ENCODE data around the gene WFIKKN2.
A peak's percentile ranks its signal among the peaks of the same experiment; 100 is the strongest.

WFIKKN2 gene

GRCh38 chr17:50833510-50834428 lies 1.6 kb upstream of the WFIKKN2 start:
- DNase-seq (ENCODE audit: low read depth in 2 of 2) = no peak

GRCh38 chr17:50834429-50835300 lies 721 bp upstream of the WFIKKN2 start:
- DNase-seq (ENCODE audit: low read depth in 2 of 2) = no peak

DNA sequence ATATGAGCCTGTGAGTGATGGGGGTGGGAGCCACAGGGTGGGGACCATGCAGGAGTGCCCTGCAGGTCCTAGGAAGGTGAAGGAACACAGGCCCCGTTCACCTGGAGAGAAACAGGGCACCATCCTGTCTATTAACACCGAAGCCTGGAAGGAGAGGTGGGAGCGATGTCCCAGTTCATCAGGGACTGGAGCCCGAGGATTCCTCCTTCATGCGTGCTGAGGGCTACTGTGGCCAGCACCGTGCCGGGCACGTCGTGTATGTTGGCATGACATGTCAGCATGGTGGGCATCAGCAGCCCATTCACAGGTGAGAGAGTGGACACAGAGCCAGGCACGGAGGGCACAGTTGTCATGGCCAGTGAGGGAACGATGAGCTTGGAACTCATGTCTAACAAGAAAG lies 1.4 kb downstream of the WFIKKN2 start:
- no peak for DNase-seq (ENCODE audit: low read depth in 2 of 2)

DNA sequence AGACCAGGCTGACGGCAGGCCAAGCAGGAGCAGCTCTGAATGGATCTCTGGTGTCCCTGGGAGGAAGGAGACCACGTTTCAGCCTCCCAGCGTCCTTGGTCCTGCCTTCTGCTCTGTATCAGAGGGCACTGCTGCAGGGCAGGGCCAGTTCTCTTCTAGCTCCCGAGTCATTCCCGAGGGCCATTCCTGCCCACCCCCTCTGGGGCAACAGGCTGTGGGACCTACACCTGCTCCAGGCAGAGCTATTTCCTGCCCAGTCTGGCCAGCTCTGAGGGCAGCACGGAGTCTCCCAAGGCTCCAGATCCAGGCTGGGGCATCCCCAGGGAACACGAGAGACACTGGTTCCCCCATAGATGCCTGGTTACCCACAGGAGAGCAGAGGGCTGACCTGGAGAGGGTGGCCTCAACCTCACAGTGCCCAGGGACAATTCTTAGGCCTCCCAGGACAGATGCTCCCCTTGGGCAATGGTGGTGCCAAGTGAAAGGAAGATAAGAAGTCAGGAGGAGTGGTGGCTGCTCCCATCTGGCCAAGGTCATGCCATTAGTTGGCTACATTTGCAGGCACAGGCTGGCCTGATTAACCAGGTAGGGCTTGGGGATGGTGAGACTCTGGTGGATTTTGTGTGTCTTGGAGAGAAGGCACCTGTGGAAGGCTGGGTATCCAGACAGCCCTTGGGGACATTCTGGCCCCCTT lies 2.0 kb downstream of the WFIKKN2 start:
- DNase-seq (ENCODE audit: low read depth in 2 of 2) = no peak

- no peak for DNase-seq (ENCODE audit: low read depth in 2 of 2)
Observed at GRCh38 chr17:50837980-50838954, 2.9 kb downstream of the WFIKKN2 start.

- DNase-seq (ENCODE audit: low read depth in 2 of 2) = no peak
Observed at GRCh38 chr17:50839591-50840310, 4.4 kb downstream of the WFIKKN2 start.

GRCh38 chr17:50840311-50840851 lies 5.0 kb downstream of the WFIKKN2 start:
- no peak for DNase-seq (ENCODE audit: low read depth in 2 of 2)

- no peak for DNase-seq (ENCODE audit: low read depth in 2 of 2)
Observed at GRCh38 chr17:50841277-50841948, 6.0 kb downstream of the WFIKKN2 start.

- peak in 1 of 2 donors; percentile 18 for DNase-seq (ENCODE audit: low read depth in 2 of 2)
Observed at GRCh38 chr17:50841949-50842354, 6.6 kb downstream of the WFIKKN2 start.

- no peak for DNase-seq (ENCODE audit: low read depth in 2 of 2)
Observed at GRCh38 chr17:50842506-50843149, 7.2 kb downstream of the WFIKKN2 start.

DNA sequence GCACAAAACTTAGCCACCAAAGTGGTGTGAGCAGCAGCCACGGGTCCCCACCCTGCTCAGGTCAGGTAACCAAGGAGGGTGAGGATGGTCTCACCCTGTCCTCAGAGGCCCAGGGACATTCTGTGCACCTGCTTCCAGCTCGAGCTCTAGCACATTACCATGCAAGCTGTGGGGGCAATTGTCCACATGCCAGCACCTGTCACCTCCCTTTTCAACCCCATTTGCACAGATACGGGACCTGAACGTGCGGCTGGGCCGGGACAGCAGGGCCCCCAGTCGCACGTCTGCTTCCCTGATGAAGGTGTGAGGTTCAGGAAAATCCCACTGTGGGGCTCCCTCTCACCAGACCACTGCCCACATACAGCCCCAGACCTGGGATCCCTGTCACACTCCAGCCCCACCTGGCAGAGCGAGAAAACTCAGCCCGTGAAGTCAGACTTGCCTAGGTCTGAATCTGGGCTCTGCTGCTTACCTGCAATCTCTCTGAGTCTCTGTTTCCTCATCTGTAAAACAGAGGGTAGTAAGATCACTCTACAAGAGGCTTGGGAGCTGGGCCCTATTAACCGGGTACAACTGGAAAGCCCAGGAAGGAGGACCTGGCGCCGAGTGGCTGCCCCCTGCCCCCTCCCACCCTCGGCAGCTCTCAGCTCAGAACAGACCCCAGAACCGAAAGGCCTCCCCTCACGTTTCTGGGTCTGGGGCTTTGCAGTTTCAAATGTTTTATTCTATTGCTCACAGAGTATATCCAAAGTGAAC lies 7.9 kb downstream of the WFIKKN2 start:
- no peak for DNase-seq (ENCODE audit: low read depth in 2 of 2)

- DNase-seq (ENCODE audit: low read depth in 2 of 2) = no peak
Observed at GRCh38 chr17:50844117-50844700, 8.8 kb downstream of the WFIKKN2 start.

GRCh38 chr17:50845240-50846147 lies 10.1 kb downstream of the WFIKKN2 start:
- no peak for DNase-seq (ENCODE audit: low read depth in 2 of 2)

GRCh38 chr17:50847566-50847965 lies 12.2 kb downstream of the WFIKKN2 start:
- no peak for DNase-seq (ENCODE audit: low read depth in 2 of 2)

DNA sequence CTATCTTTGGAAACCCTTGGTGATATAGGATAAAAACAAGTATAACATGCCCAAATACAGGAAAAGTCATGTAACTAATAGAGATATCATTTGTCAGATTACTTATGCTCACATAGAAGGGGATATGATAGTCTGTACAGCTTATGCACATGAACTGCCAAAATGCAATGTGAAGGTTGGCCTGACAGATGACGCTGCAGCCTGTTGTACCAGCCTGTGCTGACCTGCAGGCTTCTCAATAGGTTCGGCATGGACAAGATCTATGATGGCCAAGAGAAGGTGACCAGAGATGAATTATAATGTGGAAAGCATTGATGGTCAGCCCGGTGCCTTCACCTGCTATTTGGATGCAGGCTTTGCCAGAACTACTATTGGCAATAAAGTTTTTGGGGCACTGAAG lies 12.7 kb downstream of the WFIKKN2 start:
- no peak for DNase-seq (ENCODE audit: low read depth in 2 of 2)

DNA sequence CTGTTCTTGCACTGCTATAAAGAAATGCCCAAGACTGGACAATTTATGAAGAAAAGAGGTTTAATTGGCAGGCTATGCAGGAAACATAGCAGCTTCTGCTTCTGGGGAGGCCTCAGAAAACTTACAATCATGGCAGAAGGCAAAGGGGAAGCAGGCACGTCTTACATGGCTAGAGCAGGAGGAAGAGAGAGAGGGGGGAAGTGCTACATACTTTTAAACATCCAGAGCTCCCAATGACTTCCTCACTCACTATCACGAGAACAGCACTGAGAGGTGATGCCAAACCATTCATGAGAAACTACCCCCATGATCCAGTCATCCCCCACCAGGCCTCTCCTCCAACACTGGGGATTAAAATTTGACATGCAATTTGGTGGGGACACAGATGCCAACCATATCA lies 13.3 kb downstream of the WFIKKN2 start:
- DNase-seq (ENCODE audit: low read depth in 2 of 2) = no peak

- no peak for DNase-seq (ENCODE audit: low read depth in 2 of 2)
Observed at GRCh38 chr17:50850640-50851039, 15.3 kb downstream of the WFIKKN2 start.

Measured in stimulated activated CD8-positive, alpha-beta memory T cell treated with anti-CD3 and anti-CD28 coated beads, Interleukin-2, amount 100 ng/mL, for 1 hour (primary cell).